Stomach smooth muscle (tissue), 2 donors: ENCODE results near the gene LIN7B.

ENCODE experiments used
- H3K27ac ChIP-seq: one replicate; pipeline ENCODE4 v1.7.0; 2013; ENCODE audit warnings: mild to moderate bottlenecking, low read length, inconsistent platforms
- H3K27me3 ChIP-seq, 2 donors: one replicate each; pipeline ENCODE4 v1.7.0; 2013; ENCODE audit warnings: low read length in 2 of 2; ENCODE audit not compliant: insufficient read depth in 2 of 2, control insufficient read depth in 1 of 2
- H3K36me3 ChIP-seq, 2 donors: one replicate each; pipeline ENCODE4 v1.7.0; 2013; ENCODE audit warnings: low read length in 2 of 2; ENCODE audit not compliant: control insufficient read depth in 2 of 2, insufficient read depth in 2 of 2
- H3K4me1 ChIP-seq: one replicate; pipeline ENCODE4 v1.7.0; 2013; ENCODE audit warnings: low read length; ENCODE audit not compliant: control insufficient read depth, insufficient read depth
- H3K4me3 ChIP-seq, 2 donors: one replicate each; pipeline ENCODE4 v1.7.0; 2013; ENCODE audit warnings: low read length in 2 of 2
- H3K9ac ChIP-seq, 2 donors: one replicate each; pipeline ENCODE4 v1.7.0; 2013; ENCODE audit warnings: low read length in 2 of 2, mild to moderate bottlenecking in 1 of 2
- H3K9me3 ChIP-seq, 2 donors: one replicate each; pipeline ENCODE4 v1.7.0; 2013; ENCODE audit warnings: low read length in 2 of 2; ENCODE audit not compliant: control insufficient read depth in 2 of 2
- donor health status: healthy.
- donor health status: Pancreatic carcinoma.

LIN7B gene

DNA sequence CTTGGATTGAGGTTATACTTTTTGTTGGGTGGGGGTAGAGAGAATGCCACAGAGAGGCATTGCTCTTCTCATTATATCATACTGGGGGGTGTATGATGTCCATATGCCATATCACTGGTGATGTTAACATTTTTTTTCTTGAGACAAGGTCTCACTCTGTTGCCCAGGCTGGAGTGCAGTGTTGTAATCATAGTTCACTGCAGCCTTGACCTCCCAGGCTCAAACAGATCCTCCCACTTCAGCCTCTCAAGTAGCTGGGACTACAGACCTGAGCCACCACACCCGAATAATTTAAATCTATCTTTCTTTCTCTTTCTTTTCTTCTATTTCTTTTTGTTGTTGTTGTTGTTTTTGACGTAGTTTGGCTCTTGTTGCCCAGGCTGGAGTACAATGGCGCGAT lies 33.8 kb upstream of the LIN7B start:
- no peaks in the 10 kb centered on the region for H3K36me3 ChIP-seq
- H3K4me3 ChIP-seq = no peak overlapping the region
- peaks cover 5% of the 10 kb centered on the region for H3K4me1 ChIP-seq
- no peaks in the 10 kb centered on the region for H3K9me3 ChIP-seq
- H3K27ac ChIP-seq = no peak overlapping the region
- H3K9ac ChIP-seq = no peak overlapping the region
- H3K27me3 ChIP-seq = no peaks in the 10 kb centered on the region

DNA sequence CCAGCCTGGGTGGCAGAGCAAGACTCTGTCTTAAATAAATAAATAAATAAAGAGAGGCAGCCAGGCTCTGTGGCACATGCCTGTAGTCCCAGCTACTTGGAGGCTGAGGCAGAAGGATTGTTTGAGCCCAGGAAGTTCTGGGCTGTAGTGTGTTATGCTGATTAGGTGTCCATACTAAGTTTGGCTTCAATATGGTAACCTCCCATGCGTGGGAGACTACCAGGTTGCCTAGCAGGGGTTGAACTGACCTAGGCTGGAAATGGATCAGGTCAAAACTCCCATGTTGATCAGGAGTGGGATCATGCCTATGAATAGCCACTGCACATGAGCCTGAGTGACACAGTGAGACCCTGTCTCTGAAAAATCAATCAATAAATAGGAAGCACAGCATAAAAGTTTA lies 32.9 kb upstream of the LIN7B start:
- Histone ChIP-seq H3K27me3 (no peaks in the 10 kb centered on the region), H3K36me3 (no peaks in the 10 kb centered on the region), H3K4me3 (no peak overlapping the region), H3K4me1 (peaks cover 9% of the 10 kb centered on the region), H3K9me3 (no peaks in the 10 kb centered on the region), H3K9ac (no peak overlapping the region), H3K27ac (no peak overlapping the region)

GRCh38 chr19:49084206-49085019 lies 29.8 kb upstream of the LIN7B start:
- H3K4me3 ChIP-seq = peak overlapping the region; percentile 84 to 92
- no peaks in the 10 kb centered on the region for H3K9me3 ChIP-seq
- peak overlapping the region; percentile 88 to 96 for H3K9ac ChIP-seq
- no peaks in the 10 kb centered on the region for H3K27me3 ChIP-seq
- H3K27ac ChIP-seq = peak overlapping the region; percentile 76
- peaks cover 8 to 11% of the 10 kb centered on the region in 2 donors for H3K36me3 ChIP-seq
- peaks cover 24% of the 10 kb centered on the region for H3K4me1 ChIP-seq

GRCh38 chr19:49085020-49085867 lies 28.9 kb upstream of the LIN7B start, which contains the start of gene SNRNP70:
SNRNP70 (plus strand) TSS chr19:49085451; CDS start chr19:49086415, 964 bp downstream.
- Histone ChIP-seq H3K9ac (peak within 1 kb of the TSS; percentile 95 to 96), H3K27ac (peak within 1 kb of the TSS; percentile 76), H3K36me3 (peaks cover 10 to 13% of the 10 kb centered on the region in 2 donors), H3K4me1 (peaks cover 24% of the 10 kb centered on the region), H3K4me3 (peak within 1 kb of the TSS; percentile 92 to 99), H3K9me3 (no peaks in the 10 kb centered on the region), H3K27me3 (no peaks in the 10 kb centered on the region)

GRCh38 chr19:49085868-49086232 lies 28.3 kb upstream of the LIN7B start:
- Histone ChIP-seq H3K9ac (peak overlapping the region; percentile 95 to 96), H3K4me1 (peaks cover 24% of the 10 kb centered on the region), H3K36me3 (peaks cover 16 to 19% of the 10 kb centered on the region in 2 donors), H3K27ac (peak overlapping the region; percentile 76), H3K4me3 (peak overlapping the region; percentile 92 to 99), H3K9me3 (no peaks in the 10 kb centered on the region), H3K27me3 (no peaks in the 10 kb centered on the region)

GRCh38 chr19:49086296-49086695 lies 27.9 kb upstream of the LIN7B start:
- Histone ChIP-seq H3K36me3 (peaks cover 18 to 21% of the 10 kb centered on the region in 2 donors), H3K4me1 (peaks cover 24% of the 10 kb centered on the region), H3K27me3 (no peaks in the 10 kb centered on the region), H3K9me3 (no peaks in the 10 kb centered on the region), H3K27ac (no peak overlapping the region), H3K4me3 (peak overlapping the region; percentile 92 to 99), H3K9ac (peak overlapping the region; percentile 95 to 96)

DNA sequence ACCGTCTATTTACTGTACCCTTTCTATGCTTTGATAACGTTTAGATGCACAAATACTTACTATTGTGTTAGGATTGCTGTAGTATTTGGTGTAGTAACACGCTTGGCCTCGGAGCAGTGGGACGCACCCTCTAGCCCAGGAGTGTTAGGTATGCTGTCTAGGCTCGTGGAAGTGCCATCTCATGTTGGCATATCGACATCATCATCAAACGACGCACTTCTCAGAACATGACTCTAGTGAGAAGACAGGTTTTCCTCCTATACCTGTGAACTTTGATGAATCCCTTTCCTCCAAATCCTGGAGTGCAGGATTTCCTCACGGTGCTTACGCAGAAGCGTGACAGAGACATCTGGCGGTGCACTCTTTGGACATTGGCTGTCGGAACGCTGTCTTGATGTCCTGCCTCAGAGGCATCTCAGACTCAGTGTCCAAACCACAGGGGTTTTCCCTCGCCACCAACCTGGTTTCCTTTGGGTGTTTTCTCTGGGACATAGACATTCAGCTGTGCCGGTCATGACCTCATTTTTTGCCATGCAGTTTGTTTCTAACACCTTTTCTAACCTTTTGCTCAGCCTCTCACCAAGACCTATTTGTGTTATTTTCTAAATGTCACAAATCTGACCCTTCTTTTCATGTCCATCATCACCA lies 22.7 kb upstream of the LIN7B start:
- Histone ChIP-seq H3K27ac (no peak overlapping the region), H3K9ac (no peak overlapping the region), H3K27me3 (no peaks in the 10 kb centered on the region), H3K4me1 (peaks cover 17% of the 10 kb centered on the region), H3K36me3 (peaks cover 23 to 35% of the 10 kb centered on the region in 2 donors), H3K4me3 (no peak overlapping the region), H3K9me3 (no peaks in the 10 kb centered on the region)

DNA sequence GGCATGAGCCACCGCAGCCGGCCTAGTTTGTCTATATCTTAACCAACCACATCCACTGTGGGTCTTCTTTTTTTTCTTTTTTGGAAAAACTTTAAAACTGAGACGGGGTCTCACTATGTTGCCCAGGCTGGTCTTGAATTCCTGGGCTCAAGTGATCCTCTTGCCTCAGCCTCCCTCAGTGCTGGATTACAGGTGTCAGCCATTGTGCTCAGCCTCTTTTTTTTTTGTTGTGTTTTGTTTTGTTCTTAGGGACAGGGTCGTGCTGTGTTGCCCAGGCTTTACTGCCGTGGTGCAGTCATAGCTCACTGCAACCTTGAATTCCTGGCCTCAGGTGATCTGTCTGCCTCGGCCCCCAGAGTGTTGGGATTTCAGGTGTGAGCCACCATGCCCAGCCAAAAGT lies 21.5 kb upstream of the LIN7B start:
- Histone ChIP-seq H3K27me3 (no peaks in the 10 kb centered on the region), H3K36me3 (peaks cover 23 to 36% of the 10 kb centered on the region in 2 donors), H3K4me1 (peaks cover 9% of the 10 kb centered on the region), H3K27ac (no peak overlapping the region), H3K9ac (no peak overlapping the region), H3K9me3 (no peaks in the 10 kb centered on the region), H3K4me3 (no peak overlapping the region)

DNA sequence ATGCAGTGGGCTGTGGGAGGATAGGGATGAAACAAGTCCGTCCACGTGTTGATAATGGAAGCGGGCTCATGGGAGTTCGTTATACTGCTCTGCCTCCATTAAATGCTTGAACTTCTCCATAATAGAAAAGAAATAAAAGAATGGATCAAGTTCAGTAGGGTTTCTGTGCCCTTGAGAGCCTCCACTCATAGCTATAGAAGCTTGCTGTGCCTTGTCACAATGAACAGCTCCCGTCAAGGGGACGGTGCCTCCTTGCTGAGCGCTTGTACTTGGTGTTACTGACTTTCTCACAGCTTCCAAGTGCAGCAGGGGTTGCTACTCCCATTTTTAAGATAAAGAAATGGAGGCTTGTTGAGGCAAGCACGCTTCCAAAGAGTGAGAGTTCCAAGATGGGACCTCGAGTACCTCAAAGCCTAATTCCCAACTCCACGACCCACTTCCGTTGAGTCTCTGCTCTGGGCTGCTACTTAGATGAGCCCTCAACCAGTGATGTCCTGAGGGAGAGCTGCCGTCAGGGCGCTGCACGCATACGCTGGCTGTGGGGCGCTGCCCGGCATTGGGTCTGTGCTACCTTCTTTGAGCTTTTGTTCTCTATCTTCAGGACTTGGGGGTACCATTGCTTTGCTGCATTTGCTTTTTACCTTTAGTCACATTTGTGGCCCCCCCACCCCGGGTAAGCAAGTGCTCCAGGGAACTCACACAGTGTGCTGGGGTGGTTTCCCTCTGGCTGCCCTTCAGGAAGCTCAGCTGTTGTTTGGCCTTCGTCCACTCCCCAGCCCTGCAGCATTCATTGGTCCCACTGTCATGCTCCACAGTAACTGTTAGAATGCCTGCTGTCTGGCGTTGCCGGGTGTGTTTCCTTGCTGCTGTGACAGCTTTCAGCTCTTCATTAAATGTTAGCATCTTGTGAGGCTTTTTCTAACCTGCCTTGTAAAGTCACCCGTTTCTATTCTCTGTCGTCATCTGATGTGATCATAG lies 19.4 kb upstream of the LIN7B start:
- Histone ChIP-seq H3K4me3 (no peak overlapping the region), H3K4me1 (peaks cover 17% of the 10 kb centered on the region), H3K27me3 (no peaks in the 10 kb centered on the region), H3K9ac (no peak overlapping the region), H3K9me3 (no peaks in the 10 kb centered on the region), H3K36me3 (peaks cover 30 to 42% of the 10 kb centered on the region in 2 donors), H3K27ac (no peak overlapping the region)
